GM12878 (cell line): ENCODE measurements around the gene RACK1. TPM values are rescaled to one million over a fixed set of nuclear protein-coding genes. Genes with fewer than 3 reads are reported as not detected.

Experiments used
- ATAC-seq: fragments of 200-7000 bp; cut with Tn5 transposase; 3 replicates; pipeline ENCODE4 v1.9.1; 2020; ENCODE audit warnings: mild to moderate bottlenecking, moderate library complexity
- BruUV-seq: library from RNA; stranded (reverse); fragments of 400-500 nt; replicated peaks from 2 replicates; lab custom pipeline; 2021; lab: Mats Ljungman, UMichigan
- CTCF ChIA-PET: fragments of 300-600 bp; sonication (Branson Sonifier 250); formaldehyde crosslinking; extraction: SDS; loops from one replicate; lab custom pipeline; 2021; ENCODE audit warnings: inconsistent platforms; lab: Yijun Ruan, JAX
- POLR2A ChIA-PET: fragments of 350-600 bp; formaldehyde crosslinking; extraction: SDS; loops from one replicate; lab custom pipeline; 2021; ENCODE audit warnings: inconsistent platforms; lab: Charles Lee
- RAD21 ChIA-PET: fragments of 300-600 bp; sonication (Branson Sonifier 250); formaldehyde crosslinking; loops from one replicate; lab custom pipeline; 2023; ENCODE audit warnings: antibody characterized with exemption; ENCODE audit not compliant: unreplicated experiment; lab: Charles Lee
- SMC1A ChIA-PET: fragments of 300-600 bp; sonication (Branson Sonifier 250); formaldehyde crosslinking; loops from one replicate; lab custom pipeline; 2023; ENCODE audit not compliant: unreplicated experiment, uncharacterized antibody; lab: Charles Lee
- DNase-seq: peaks from one replicate; pipeline ENCODE4 v3.0.0-alpha.2; 2011; ENCODE audit warnings: low read depth, low spot score
- FAIRE-seq: peaks from 3 replicates; lab custom pipeline; 2011; peaks lifted over from hg19 to GRCh38; lab: Jason Lieb, UNC
- H2AFZ ChIP-seq: 2 replicates; pipeline ENCODE4 v1.6.0; 2011; ENCODE audit warnings: low read depth, low read length, control low read depth; ENCODE audit not compliant: control insufficient read depth
- H3K27ac ChIP-seq: 2 replicates; pipeline ENCODE4 v1.5.1; 2011; ENCODE audit warnings: control low read depth; ENCODE audit not compliant: control insufficient read depth, insufficient read depth
- H3K27me3 ChIP-seq, 2 experiments: replicated peaks in 1 of 2; 2 replicates each; pipeline versions ENCODE4 v1.6.0 to v1.6.1; 2011; ENCODE audit warnings: low read length in 1 of 2; ENCODE audit not compliant: control insufficient read depth in 2 of 2, insufficient read depth in 2 of 2
- H3K36me3 ChIP-seq, 2 experiments: 2 replicates each; pipeline ENCODE4 v1.5.1; 2011; ENCODE audit warnings: low read length in 1 of 2; ENCODE audit not compliant: control insufficient read depth in 2 of 2, insufficient read depth in 2 of 2
- H3K4me1 ChIP-seq: 2 replicates; pipeline ENCODE4 v1.6.1; 2011; ENCODE audit warnings: mild to moderate bottlenecking, low read length, moderate library complexity, mixed read lengths; ENCODE audit not compliant: control insufficient read depth, insufficient read depth
- H3K4me2 ChIP-seq: 2 replicates; pipeline ENCODE4 v1.6.0; 2011; ENCODE audit warnings: control low read depth; ENCODE audit not compliant: control insufficient read depth, insufficient read depth
- H3K4me3 ChIP-seq: fragments of 200-600 bp; sonication (generic); 2 replicates; pipeline ENCODE4 v1.5.1; 2016
- H3K79me2 ChIP-seq: 2 replicates; pipeline ENCODE4 v1.6.0; 2011; ENCODE audit warnings: low read length; ENCODE audit not compliant: control insufficient read depth, insufficient read depth
- H3K9ac ChIP-seq: 2 replicates; pipeline ENCODE4 v1.8.0; 2011; ENCODE audit warnings: low read length, control low read depth, mixed read lengths; ENCODE audit not compliant: control insufficient read depth, insufficient read depth
- H3K9me3 ChIP-seq: replicated peaks from 3 replicates; pipeline ENCODE4 v1.5.1; 2011; ENCODE audit warnings: mild to moderate bottlenecking, low read length; ENCODE audit not compliant: control insufficient read depth, insufficient read depth
- H4K20me1 ChIP-seq: 2 replicates; pipeline ENCODE4 v1.6.0; 2011; ENCODE audit not compliant: control insufficient read depth, insufficient read depth
- CHD4 ChIP-seq: fragments of 200-600 bp; sonication (generic); IDR thresholded peaks from 2 replicates; pipeline ENCODE4 v1.6.1; 2016; ENCODE audit warnings: mild to moderate bottlenecking
- EP300 ChIP-seq, 2 experiments: fragments of 150-350 bp in 1 of 2; IDR thresholded peaks; 2 replicates each; pipeline ENCODE4 v1.6.1; 2011 to 2012; ENCODE audit warnings: low read depth in 2 of 2, low read length in 2 of 2, borderline replicate concordance in 1 of 2, improper control_type of control experiment in 1 of 2, inconsistent platforms in 1 of 2; ENCODE audit not compliant: control insufficient read depth in 1 of 2
- LARP7 ChIP-seq: fragments of 450-650 bp; IDR thresholded peaks from 2 replicates; pipeline ENCODE4 v1.6.1; 2017; ENCODE audit warnings: mild to moderate bottlenecking
- ZNF274 ChIP-seq: IDR thresholded peaks from one replicate; pipeline ENCODE4 v1.8.0; 2011; ENCODE audit not compliant: insufficient read length, insufficient read depth
- whole genome bisulfite sequencing: methylation state at CpG from one replicate; pipeline ENCODE4 v1.1.6; 2016; ENCODE audit warnings: low lambda C conversion rate; ENCODE audit not compliant: insufficient replicate concordance, insufficient coverage; ENCODE audit errors: missing lambda C conversion rate; 5-methylcytosine and 5-hydroxymethylcytosine counted together
- in situ Hi-C: fragments of 300-500 bp; cut with MboI; formaldehyde crosslinking; loops from 9 replicates; pipeline ENCODE4 v1.14.3; 2018; ENCODE audit warnings: mixed read lengths
- intact Hi-C: fragments of 100-400 bp; cut with micrococcal nuclease; formaldehyde crosslinking; loops from one replicate; pipeline ENCODE4 v1.14.2; 2022; ENCODE audit not compliant: unreplicated experiment
- polyA plus RNA-seq, 11 experiments: library from polyadenylated mRNA; depleted of rRNA in 4 of 11; unstranded in 6 of 11; stranded (reverse) in 5 of 11; fragments of >200 nt; fragmentation: Nextera tagmentation in 4 of 11; fragmentation: Illumina TruSeq in 1 of 11; extraction: Ambion mirVana in 4 of 11; extraction: Trizol in 1 of 11; gene quantifications; 1 replicate in 1 of 11; 2 replicates in 10 of 11; pipeline versions ENCODE4 v1.2.1 to v1.2.3, GENCODE V29; 2011 to 2016; ENCODE audit warnings: inconsistent platforms in 2 of 11, missing spikeins in 2 of 11, low read depth in 1 of 11
- total RNA-seq, 4 experiments: library from RNA; depleted of rRNA in 3 of 4; stranded (reverse); fragments of >200 nt in 3 of 4; fragmentation: Illumina TruSeq in 1 of 4; extraction: Trizol in 1 of 4; gene quantifications; 2 replicates each; pipeline versions ENCODE4 v1.2.1 to v1.2.3, GENCODE V29; 2013 to 2021

RACK1 gene
- total and polyA plus RNA-seq, 10 of the 15 experiments (the other 5 are each of a cell fraction or from before 2014, with no cell fraction given): 1,365 to 6,584 (median 4,167) TPM

GRCh38 chr5:181193656-181194055 lies 50.0 kb downstream of the RACK1 start:
- RAD21 ChIA-PET: interaction anchor here (1.1 to 6.9 kb wide), 4 partner anchors 9 to 29 kb away, joined by 3 to 72 read pairs (median 5); partner anchors contain the start of genes TRIM41 and TRIM7
- FAIRE-seq: no peak
- intact Hi-C loops: no loop called here

GRCh38 chr5:181192337-181193046 lies 51.2 kb downstream of the RACK1 start:
- 50% methylated on average over 12 of the region's 12 CpGs for WGBS
- ATAC-seq (no peak), FAIRE-seq (no peak), DNase-seq (no peak)
- H3K4me1 ChIP-seq: peaks cover 6% of the 10 kb centered on the region
- H3K79me2 ChIP-seq: no peaks in the 10 kb centered on the region; the same call in 1 of the 2 replicates
- SMC1A ChIA-PET: interaction anchor here (0.8 to 3.5 kb wide), 7 partner anchors 8 to 70 kb away, joined by 3 to 32 read pairs (median 5); partner anchors contain the start of genes TRIM41 and TRIM7
- POLR2A ChIA-PET: interaction anchor here (0.5 to 4.5 kb wide), 13 partner anchors 8 to 69 kb away, joined by 3 to 41 read pairs (median 4); partner anchors contain the start of genes RACK1, TRIM41, TRIM52 and TRIM7
- H3K36me3 ChIP-seq: no peaks in the 10 kb centered on the region
- BruUV-seq: TSS peak; percentile 76
- no peaks in the 10 kb centered on the region for H3K9me3 ChIP-seq
- H3K27me3 ChIP-seq: no peaks in the 10 kb centered on the region
- H3K4me3 ChIP-seq: peak overlapping the region; percentile 73
- H3K27ac ChIP-seq: peak overlapping the region; percentile 72; the same call in 1 of the 2 replicates
- no peaks in the 10 kb centered on the region for H4K20me1 ChIP-seq
- peak overlapping the region; percentile 89; the same call in 1 of the 2 replicates for H2AFZ ChIP-seq
- TF ChIP-seq EP300 (IDR thresholded peaks at IDR 0.05; ENCODE audit: borderline replicate concordance in 1 of 2, control insufficient read depth in 1 of 2, low read depth in 2 of 2, low read length in 2 of 2): no peak
- TF ChIP-seq LARP7: peak; percentile 38; the same call in 1 of the 2 replicates
- in situ Hi-C loops (no loop called here), intact Hi-C loops (loop anchor here (1.0 kb wide), 1 partner anchor 52 kb away; no protein-coding TSS in a partner anchor)
- peak overlapping the region; percentile 77 for H3K9ac ChIP-seq
- CTCF ChIA-PET: interaction anchor here (1.4 to 7.6 kb wide), 4 partner anchors 7 to 24 kb away, joined by 3 to 96 read pairs (median 16); partner anchors contain the start of gene TRIM7
- H3K4me2 ChIP-seq: peak overlapping the region; percentile 86
- RAD21 ChIA-PET: interaction anchor here (0.8 to 6.9 kb wide), 11 partner anchors 7 to 69 kb away, joined by 3 to 72 read pairs (median 4); partner anchors contain the start of genes TRIM41, TRIM52 and TRIM7

More at GRCh38 chr5:181193656-181194055, 50.0 kb downstream of the RACK1 start:
- TF ChIP-seq CHD4: no peak
- no peak for TF ChIP-seq ZNF274
- TF ChIP-seq, all 136 proteins: peak for 0
- Histone ChIP-seq H3K9ac (no peak overlapping the region), H3K27ac (no peak overlapping the region), H3K36me3 (no peaks in the 10 kb centered on the region), H4K20me1 (no peaks in the 10 kb centered on the region), H3K79me2 (no peaks in the 10 kb centered on the region; the same call in 1 of the 2 replicates), H2AFZ (no peak overlapping the region), H3K4me3 (no peak overlapping the region), H3K4me1 (peaks cover 12% of the 10 kb centered on the region), H3K27me3 (no peaks in the 10 kb centered on the region), H3K4me2 (no peak overlapping the region), H3K9me3 (no peaks in the 10 kb centered on the region)
- CTCF ChIA-PET: interaction anchor here (7.6 kb wide), 1 partner anchor 11 kb away, joined by 96 read pairs; the partner anchor contains the start of gene TRIM7
- in situ Hi-C loops: no loop called here
- WGBS: 100% methylated on average over 2 of the region's 2 CpGs
- SMC1A ChIA-PET: interaction anchor here (1.0 to 3.5 kb wide), 4 partner anchors 9 to 29 kb away, joined by 3 to 32 read pairs (median 8); partner anchors contain the start of genes TRIM41 and TRIM7
- no peak for DNase-seq
- no TSS peak for BruUV-seq
- POLR2A ChIA-PET: interaction anchor here (0.5 to 4.5 kb wide), 4 partner anchors 8 to 59 kb away, joined by 3 to 41 read pairs (median 10); no protein-coding TSS in a partner anchor
- no peak for ATAC-seq
